Measurements from ENCODE around the gene FAM135A.

DNA sequence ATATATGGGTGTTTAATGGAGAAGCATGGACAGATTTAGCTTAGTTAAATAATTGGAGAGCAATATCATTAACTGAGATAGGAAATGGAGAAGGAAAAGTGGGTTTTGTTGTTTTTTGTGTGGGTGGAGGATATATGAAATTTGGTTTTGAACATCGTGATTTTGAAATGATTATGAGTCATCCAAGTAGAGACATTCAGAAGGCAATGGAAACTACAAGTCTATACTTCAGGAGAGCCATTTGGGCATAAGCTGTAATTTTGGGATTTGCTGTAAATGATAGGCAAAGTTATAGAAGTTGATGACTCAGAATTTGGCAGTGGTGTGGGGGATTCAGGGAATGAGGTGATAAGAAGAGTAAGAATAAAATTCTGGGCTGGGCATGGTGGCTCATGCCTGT lies 27.4 kb upstream of the FAM135A start:
- TF ChIP-seq ZNF274 (IDR thresholded peaks at IDR 0.05; ENCODE audit: low read depth, low read length) (no peak), SUZ12 (IDR thresholded peaks at IDR 0.05; ENCODE audit: extremely low read depth, insufficient read depth, insufficient read length) (no peak), YY1 (IDR thresholded peaks at IDR 0.05; ENCODE audit: insufficient read depth, insufficient read length) (no peak)
